Effector memory CD4-positive, alpha-beta T cell (primary cell): Measurements from ENCODE around the gene MKS1.

Experiments
- DNase-seq, 3 donors: peaks; one replicate each; pipeline ENCODE4 v3.0.0-alpha.2; 2020
- H3K27ac ChIP-seq: 2 replicates; pipeline ENCODE4 v1.7.0; 2013; ENCODE audit warnings: mild to moderate bottlenecking, low read length, moderate library complexity; ENCODE audit not compliant: insufficient read depth, poor library complexity, severe bottlenecking
- H3K27me3 ChIP-seq: replicated peaks from 2 replicates; pipeline ENCODE4 v1.7.0; 2013; ENCODE audit warnings: mild to moderate bottlenecking, low read length; ENCODE audit not compliant: insufficient read depth, control insufficient read depth, poor library complexity, severe bottlenecking
- H3K36me3 ChIP-seq: 2 replicates; pipeline ENCODE4 v1.7.0; 2013; ENCODE audit warnings: mild to moderate bottlenecking, low read length, moderate library complexity; ENCODE audit not compliant: control insufficient read depth, insufficient read depth
- H3K4me1 ChIP-seq: 2 replicates; pipeline ENCODE4 v1.7.0; 2013; ENCODE audit warnings: low read length, mild to moderate bottlenecking; ENCODE audit not compliant: control insufficient read depth, insufficient read depth, poor library complexity, severe bottlenecking
- H3K4me3 ChIP-seq: 2 replicates; pipeline ENCODE4 v1.7.0; 2013; ENCODE audit warnings: low read length, low read depth, mild to moderate bottlenecking; ENCODE audit not compliant: insufficient read depth, poor library complexity, severe bottlenecking
- H3K9me3 ChIP-seq: 2 replicates; pipeline ENCODE4 v1.7.0; 2013; ENCODE audit warnings: mild to moderate bottlenecking, low read length, moderate library complexity; ENCODE audit not compliant: control insufficient read depth

MKS1 gene

GRCh38 chr17:58253082-58253481 is 34.0 kb upstream of the MKS1 start:
- no peak for DNase-seq
- H3K27ac ChIP-seq = no peak overlapping the region
- H3K9me3 ChIP-seq = no peaks in the 10 kb centered on the region
- no peak overlapping the region for H3K4me3 ChIP-seq
- H3K27me3 ChIP-seq = peaks cover 5% of the 10 kb centered on the region
- no peaks in the 10 kb centered on the region for H3K36me3 ChIP-seq
- peaks cover 11% of the 10 kb centered on the region for H3K4me1 ChIP-seq

- H3K36me3 ChIP-seq = no peaks in the 10 kb centered on the region
- DNase-seq = no peak
- no peaks in the 10 kb centered on the region for H3K9me3 ChIP-seq
- no peak overlapping the region for H3K4me3 ChIP-seq
- no peak overlapping the region for H3K27ac ChIP-seq
- H3K27me3 ChIP-seq = peaks cover 5% of the 10 kb centered on the region
- peaks cover 11% of the 10 kb centered on the region for H3K4me1 ChIP-seq
These were observed 33.1 kb upstream of the MKS1 start for GRCh38 chr17:58252141-58252540.

DNA sequence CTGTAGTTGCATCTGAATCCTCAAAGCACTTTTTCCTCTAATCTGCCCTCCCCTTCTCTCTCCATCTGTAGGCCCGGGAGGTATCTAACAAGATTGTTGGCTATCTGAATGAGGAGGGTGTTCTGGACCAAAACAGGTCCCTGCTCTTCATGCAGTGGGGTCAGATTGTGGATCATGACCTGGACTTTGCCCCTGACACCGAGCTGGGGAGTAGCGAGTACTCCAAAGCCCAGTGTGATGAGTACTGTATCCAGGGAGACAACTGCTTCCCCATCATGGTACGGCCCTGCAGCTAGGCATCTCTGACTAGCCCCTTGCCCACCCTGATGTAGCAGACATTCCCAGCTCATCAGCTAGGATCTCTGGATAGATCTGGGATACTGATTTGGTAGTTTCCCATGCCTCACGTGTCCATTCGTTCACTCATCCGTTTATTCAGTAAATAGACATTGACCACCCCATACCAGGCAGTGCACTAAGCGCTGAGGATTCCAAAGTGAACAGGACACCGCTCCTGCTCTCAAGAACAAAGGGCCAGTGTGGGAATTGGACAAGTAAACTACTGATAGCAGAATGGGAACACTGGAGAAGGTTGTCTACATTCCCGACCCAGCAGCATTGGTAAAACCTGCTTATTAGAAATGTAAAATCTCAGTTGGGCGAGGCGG is 31.4 kb upstream of the MKS1 start:
- no peaks in the 10 kb centered on the region for H3K9me3 ChIP-seq
- peaks cover 5% of the 10 kb centered on the region for H3K27me3 ChIP-seq
- no peak for DNase-seq

GRCh38 chr17:58249270-58250133 is 30.4 kb upstream of the MKS1 start:
- H3K27me3 ChIP-seq = peaks cover 5% of the 10 kb centered on the region

More for the DNA sequence above, 31.4 kb upstream of the MKS1 start:
- no peak overlapping the region for H3K4me3 ChIP-seq
- H3K36me3 ChIP-seq = no peaks in the 10 kb centered on the region
- H3K4me1 ChIP-seq = peaks cover 11% of the 10 kb centered on the region
- H3K27ac ChIP-seq = no peak overlapping the region

GRCh38 chr17:58248955-58249269 is 29.9 kb upstream of the MKS1 start:
- Histone ChIP-seq H3K9me3 (no peaks in the 10 kb centered on the region), H3K4me3 (peak overlapping the region; percentile 79), H3K27ac (no peak overlapping the region), H3K36me3 (no peaks in the 10 kb centered on the region), H3K4me1 (peaks cover 11% of the 10 kb centered on the region), H3K27me3 (peaks cover 5% of the 10 kb centered on the region)
- no peak for DNase-seq

More at GRCh38 chr17:58249270-58250133, 30.4 kb upstream of the MKS1 start:
- Histone ChIP-seq H3K4me3 (peak overlapping the region; percentile 79), H3K4me1 (peaks cover 11% of the 10 kb centered on the region), H3K9me3 (no peaks in the 10 kb centered on the region), H3K36me3 (no peaks in the 10 kb centered on the region), H3K27ac (no peak overlapping the region)
- peak; percentile 47 to 56 (median 50) for DNase-seq

DNA sequence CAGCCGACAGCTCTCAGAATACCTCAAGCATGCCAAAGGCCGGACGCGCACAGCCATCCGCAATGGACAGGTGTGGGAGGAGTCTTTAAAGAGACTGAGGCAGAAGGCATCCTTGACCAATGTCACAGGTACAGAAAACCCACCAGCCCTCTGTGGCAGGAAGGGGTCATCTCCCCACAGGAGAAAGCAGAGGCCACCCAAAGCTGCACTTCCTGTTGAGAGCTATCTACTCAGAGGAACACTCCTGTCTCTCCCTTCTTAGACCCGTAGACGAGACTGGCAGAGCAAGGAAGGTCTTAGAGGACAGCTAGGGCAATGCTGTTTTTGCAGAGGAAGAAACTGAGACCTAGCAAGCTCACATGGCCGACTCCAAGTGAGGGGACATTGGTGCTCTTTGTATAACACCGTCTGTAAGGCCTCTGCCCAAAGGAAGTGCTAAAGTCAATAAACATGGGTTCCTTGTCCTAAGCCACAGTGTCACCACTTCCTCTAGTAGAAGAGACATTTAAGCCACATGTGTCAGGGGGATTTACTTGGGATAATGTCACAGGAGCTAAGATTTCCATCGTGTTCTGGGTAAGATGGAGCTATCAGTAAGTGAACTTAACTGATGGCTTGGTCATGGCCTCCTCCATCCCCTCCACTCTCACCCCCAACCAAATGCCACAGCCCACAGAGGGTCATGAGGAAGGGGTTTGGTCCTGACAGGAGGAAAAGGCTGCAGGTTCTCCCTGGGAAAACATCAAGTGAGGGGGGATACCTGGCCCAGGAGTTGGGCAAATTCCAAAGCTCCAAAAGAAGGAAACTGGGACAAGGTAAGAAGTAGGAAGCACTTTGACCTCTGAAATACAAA is 28.7 kb upstream of the MKS1 start:
- no peaks in the 10 kb centered on the region for H3K36me3 ChIP-seq
- no peak overlapping the region for H3K4me3 ChIP-seq
- DNase-seq = no peak
- H3K27ac ChIP-seq = no peak overlapping the region
- H3K27me3 ChIP-seq = peaks cover 8% of the 10 kb centered on the region
- peaks cover 11% of the 10 kb centered on the region for H3K4me1 ChIP-seq
- H3K9me3 ChIP-seq = no peaks in the 10 kb centered on the region

GRCh38 chr17:58246781-58247180 is 27.7 kb upstream of the MKS1 start:
- Histone ChIP-seq H3K4me3 (no peak overlapping the region), H3K27ac (no peak overlapping the region), H3K9me3 (no peaks in the 10 kb centered on the region), H3K27me3 (peaks cover 8% of the 10 kb centered on the region), H3K36me3 (no peaks in the 10 kb centered on the region), H3K4me1 (peaks cover 11% of the 10 kb centered on the region)
- no peak for DNase-seq

GRCh38 chr17:58246104-58246740 is 27.2 kb upstream of the MKS1 start:
- H3K9me3 ChIP-seq = no peaks in the 10 kb centered on the region
- H3K27me3 ChIP-seq = peaks cover 8% of the 10 kb centered on the region
- DNase-seq = no peak
- no peaks in the 10 kb centered on the region for H3K36me3 ChIP-seq
- no peak overlapping the region for H3K27ac ChIP-seq
- peaks cover 11% of the 10 kb centered on the region for H3K4me1 ChIP-seq
- no peak overlapping the region for H3K4me3 ChIP-seq

- DNase-seq = no peak
- peaks cover 8% of the 10 kb centered on the region for H3K27me3 ChIP-seq
These were observed 26.5 kb upstream of the MKS1 start for GRCh38 chr17:58245428-58246103.

More at GRCh38 chr17:58245428-58246103, 26.5 kb upstream of the MKS1 start:
- no peak overlapping the region for H3K4me3 ChIP-seq
- H3K27ac ChIP-seq = no peak overlapping the region
- peaks cover 11% of the 10 kb centered on the region for H3K4me1 ChIP-seq
- H3K9me3 ChIP-seq = no peaks in the 10 kb centered on the region
- H3K36me3 ChIP-seq = no peaks in the 10 kb centered on the region
